Measurements from ENCODE around the gene PEAR1. TPM values are rescaled to one million over a fixed set of nuclear protein-coding genes. Genes with fewer than 3 reads are reported as not detected.

The PEAR1 gene
- total RNA-seq, 1 experiment from 2014 or later: 0.18 TPM

GRCh38 chr1:156939786-156940334, 46.3 kb downstream of the PEAR1 start:
- TF ChIP-seq CTCF (IDR thresholded peaks at IDR 0.05; ENCODE audit: insufficient read depth in 1 of 2, low read depth in 1 of 2, low read length in 1 of 2, severe bottlenecking in 1 of 2, unreplicated experiment in 1 of 2): no peak
- Histone ChIP-seq H3K4me3 (ENCODE audit: low read depth, low read length) (no peak overlapping the region), H3K36me3 (ENCODE audit: control insufficient read depth, insufficient read depth, low read length) (peaks cover 9% of the 10 kb centered on the region), H3K9me3 (no peaks in the 10 kb centered on the region), H3K27me3 (replicated peaks; ENCODE audit: control insufficient read depth, insufficient read depth, low read length) (no peaks in the 10 kb centered on the region), H3K4me1 (no peaks in the 10 kb centered on the region)
- H3K9me3 Mint-ChIP-seq (ENCODE audit: unreplicated experiment): no peaks in the 10 kb centered on the region
- no peaks in the 10 kb centered on the region for H3K4me1 Mint-ChIP-seq (ENCODE audit: low read depth, unreplicated experiment)
- intact Hi-C loops (cut with micrococcal nuclease; ENCODE audit: unreplicated experiment): no loop called here
- BruUV-seq (replicated peaks): no TSS peak
- no peak for DNase-seq
- ChIA-PET POLR2A (no interaction called here), CTCF (interaction anchor here (1.1 kb wide), 1 partner anchor 134 kb away, joined by 3 read pairs; no protein-coding TSS in a partner anchor)
- no peak overlapping the region for H3K27ac Mint-ChIP-seq (ENCODE audit: unreplicated experiment)
- H3K27me3 Mint-ChIP-seq (ENCODE audit: insufficient read depth, unreplicated experiment): no peaks in the 10 kb centered on the region
- no peak overlapping the region for H3K4me3 Mint-ChIP-seq (ENCODE audit: unreplicated experiment)
- peaks cover 38% of the 10 kb centered on the region for H3K36me3 Mint-ChIP-seq (ENCODE audit: insufficient read depth, unreplicated experiment)

DNA sequence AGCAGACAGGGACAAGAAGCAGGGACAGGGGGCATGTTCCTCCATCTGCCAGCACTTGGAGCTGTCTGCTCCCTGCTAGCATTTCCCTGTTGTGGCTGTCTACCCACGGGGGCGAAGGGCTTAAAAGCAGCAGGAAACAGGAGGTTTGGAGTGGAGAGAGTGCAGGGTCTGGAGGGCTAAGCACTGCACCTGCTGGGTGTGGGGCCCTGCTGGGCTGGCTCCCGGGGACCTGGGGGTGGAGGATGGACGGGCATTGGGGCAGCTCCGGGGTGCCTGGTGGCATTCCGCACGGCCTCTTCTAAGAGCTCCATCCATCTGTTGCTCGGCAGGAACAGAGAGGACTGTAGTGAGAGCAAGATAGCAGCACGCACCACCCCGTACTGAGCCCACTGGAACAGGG, 48.2 kb downstream of the PEAR1 start:
- no peak for TF ChIP-seq CTCF (IDR thresholded peaks at IDR 0.05; ENCODE audit: insufficient read depth in 1 of 2, low read depth in 1 of 2, low read length in 1 of 2, severe bottlenecking in 1 of 2, unreplicated experiment in 1 of 2)
- intact Hi-C loops (cut with micrococcal nuclease; ENCODE audit: unreplicated experiment): no loop called here
- Mint-ChIP-seq H3K4me1 (ENCODE audit: low read depth, unreplicated experiment) (no peaks in the 10 kb centered on the region), H3K27me3 (ENCODE audit: insufficient read depth, unreplicated experiment) (no peaks in the 10 kb centered on the region), H3K9me3 (ENCODE audit: unreplicated experiment) (no peaks in the 10 kb centered on the region), H3K27ac (ENCODE audit: unreplicated experiment) (no peak overlapping the region), H3K4me3 (ENCODE audit: unreplicated experiment) (no peak overlapping the region), H3K36me3 (ENCODE audit: insufficient read depth, unreplicated experiment) (peaks cover 56% of the 10 kb centered on the region)
- Histone ChIP-seq H3K36me3 (ENCODE audit: control insufficient read depth, insufficient read depth, low read length) (peaks cover 8% of the 10 kb centered on the region), H3K27me3 (replicated peaks; ENCODE audit: control insufficient read depth, insufficient read depth, low read length) (no peaks in the 10 kb centered on the region), H3K9me3 (no peaks in the 10 kb centered on the region), H3K4me3 (ENCODE audit: low read depth, low read length) (no peak overlapping the region), H3K4me1 (no peaks in the 10 kb centered on the region)
- CTCF ChIA-PET: no interaction called here
- DNase-seq: no peak
- POLR2A ChIA-PET: no interaction called here
- no TSS peak for BruUV-seq (replicated peaks)

DNA sequence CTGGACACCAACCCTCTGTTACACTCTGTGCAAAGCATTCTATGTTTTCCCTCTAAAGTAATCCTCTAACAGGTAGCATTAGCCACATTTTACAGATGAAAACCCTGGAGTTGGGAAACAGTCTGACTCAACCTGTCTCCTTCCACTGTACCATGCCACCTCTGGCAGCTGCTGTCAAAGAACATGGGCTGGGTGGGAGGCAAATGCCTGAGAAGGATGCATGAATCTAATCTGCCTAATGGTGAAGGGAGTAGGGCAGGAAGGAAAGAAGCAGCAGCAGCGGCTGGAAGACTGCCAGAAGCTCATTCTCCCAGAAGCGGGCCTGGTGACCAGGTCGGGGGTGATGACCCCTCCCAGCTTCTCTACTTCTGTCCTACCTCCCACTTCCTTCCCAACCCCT, 48.7 kb downstream of the PEAR1 start:
- Histone ChIP-seq H3K4me1 (no peaks in the 10 kb centered on the region), H3K9me3 (no peaks in the 10 kb centered on the region), H3K36me3 (ENCODE audit: control insufficient read depth, insufficient read depth, low read length) (peaks cover 8% of the 10 kb centered on the region), H3K27me3 (replicated peaks; ENCODE audit: control insufficient read depth, insufficient read depth, low read length) (no peaks in the 10 kb centered on the region), H3K4me3 (ENCODE audit: low read depth, low read length) (no peak overlapping the region)
- H3K36me3 Mint-ChIP-seq (ENCODE audit: insufficient read depth, unreplicated experiment): peaks cover 59% of the 10 kb centered on the region
- H3K4me3 Mint-ChIP-seq (ENCODE audit: unreplicated experiment): no peak overlapping the region
- CTCF ChIA-PET: no interaction called here
- BruUV-seq (replicated peaks): no TSS peak
- DNase-seq: peak in 1 of 2 experiments; percentile 14
- no peak for TF ChIP-seq CTCF (IDR thresholded peaks at IDR 0.05; ENCODE audit: insufficient read depth in 1 of 2, low read depth in 1 of 2, low read length in 1 of 2, severe bottlenecking in 1 of 2, unreplicated experiment in 1 of 2)
- H3K9me3 Mint-ChIP-seq (ENCODE audit: unreplicated experiment): no peaks in the 10 kb centered on the region
- intact Hi-C loops (cut with micrococcal nuclease; ENCODE audit: unreplicated experiment): no loop called here
- H3K27ac Mint-ChIP-seq (ENCODE audit: unreplicated experiment): no peak overlapping the region
- no peaks in the 10 kb centered on the region for H3K27me3 Mint-ChIP-seq (ENCODE audit: insufficient read depth, unreplicated experiment)
- H3K4me1 Mint-ChIP-seq (ENCODE audit: low read depth, unreplicated experiment): no peaks in the 10 kb centered on the region
- POLR2A ChIA-PET: no interaction called here
